ENCODE measurements around the gene NEK1. TPM values are rescaled to one million over a fixed set of nuclear protein-coding genes. Genes with fewer than 3 reads are reported as not detected.

The NEK1 gene
- total RNA-seq, 5 donors from 2014 or later (not counting 1 experiment from before 2014, with no cell fraction given): 13.4 to 21.9 (median 19.5) TPM

DNA sequence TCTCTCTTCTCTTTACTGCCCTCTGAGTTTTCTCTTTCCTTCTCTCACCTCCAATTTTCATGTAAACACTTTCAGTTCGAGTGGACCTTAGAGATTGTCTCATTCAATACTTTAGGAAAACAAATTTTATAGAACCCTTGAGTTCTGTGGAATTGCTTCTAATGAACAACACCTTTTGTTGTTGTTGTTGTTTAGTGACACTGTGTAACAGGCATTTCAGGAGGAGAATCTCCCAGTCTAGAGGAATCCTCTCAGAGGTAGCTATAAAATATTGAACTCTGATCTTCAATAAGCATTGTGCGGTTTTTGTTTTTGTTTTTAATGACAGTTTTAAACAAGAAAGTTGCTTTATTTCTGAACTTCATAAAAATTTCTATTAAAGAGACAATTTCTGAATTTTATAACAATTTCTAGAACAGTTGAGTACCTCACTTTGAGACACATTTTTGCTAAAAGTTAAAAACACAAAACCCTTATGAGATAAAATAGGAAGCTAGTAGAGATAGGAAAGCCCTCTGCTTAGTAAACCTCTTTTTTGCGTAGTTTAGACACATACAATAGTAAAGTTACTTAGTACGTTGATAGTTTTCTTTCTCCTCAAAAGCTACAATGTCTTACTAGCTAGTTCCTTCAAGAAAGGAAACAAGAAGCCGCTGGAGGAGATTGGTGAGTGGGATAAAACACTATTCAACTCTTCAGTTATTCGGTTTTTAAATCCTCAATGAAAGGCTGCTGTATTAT, 46.8 kb upstream of the NEK1 start:
- Histone ChIP-seq H3K4me1 (ENCODE audit: control insufficient read depth in 1 of 2, extremely low read depth in 1 of 2, insufficient read depth in 2 of 2, low read length in 2 of 2) (no peaks in the 10 kb centered on the region), H3K27me3 (replicated peaks in 1 of 2; ENCODE audit: control insufficient read depth in 2 of 2, extremely low read depth in 1 of 2, insufficient read depth in 2 of 2, low read length in 1 of 2) (no peaks in the 10 kb centered on the region), H3K36me3 (ENCODE audit: control insufficient read depth in 2 of 2, extremely low read depth in 1 of 2, insufficient read depth in 1 of 2, low read length in 1 of 2) (peaks cover 3 to 5% of the 10 kb centered on the region in 2 donors), H3K9me3 (no peaks in the 10 kb centered on the region), H3K4me3 (ENCODE audit: control insufficient read depth in 1 of 2, extremely low read depth in 1 of 2, low read length in 1 of 2) (no peak overlapping the region), H3K27ac (ENCODE audit: low read length) (peak overlapping the region; percentile 65)
- Mint-ChIP-seq H3K36me3 (peaks cover 19% of the 10 kb centered on the region), H3K9me3 (no peaks in the 10 kb centered on the region), H3K27me3 (no peaks in the 10 kb centered on the region), H3K4me3 (no peak overlapping the region), H3K4me1 (peaks cover 38 to 48% (median 39%) of the 10 kb centered on the region in 3 donors), H3K27ac (peak overlapping the region in 1 of 2 donors; percentile 28)
- WGBS (ENCODE audit: insufficient coverage): no CpG with 5 or more reads among the region's 6 CpGs
- POLR2A ChIA-PET: interaction anchor here (0.6 to 3.0 kb wide), 8 partner anchors 8 to 48 kb away, joined by 3 to 32 read pairs (median 8); partner anchors contain the start of genes CLCN3 (in 1 of the 2) and NEK1 (in 1 of the 2)
- DNase-seq: no peak
- ATAC-seq (replicated peaks in 1 of 4): no peak
- CTCF ChIA-PET: interaction anchor here (0.5 to 2.1 kb wide), 12 partner anchors 9 to 97 kb away, joined by 3 to 13 read pairs (median 3); partner anchors contain the start of genes CLCN3 (in 1 of the 2) and NEK1 (in 1 of the 2)

DNA sequence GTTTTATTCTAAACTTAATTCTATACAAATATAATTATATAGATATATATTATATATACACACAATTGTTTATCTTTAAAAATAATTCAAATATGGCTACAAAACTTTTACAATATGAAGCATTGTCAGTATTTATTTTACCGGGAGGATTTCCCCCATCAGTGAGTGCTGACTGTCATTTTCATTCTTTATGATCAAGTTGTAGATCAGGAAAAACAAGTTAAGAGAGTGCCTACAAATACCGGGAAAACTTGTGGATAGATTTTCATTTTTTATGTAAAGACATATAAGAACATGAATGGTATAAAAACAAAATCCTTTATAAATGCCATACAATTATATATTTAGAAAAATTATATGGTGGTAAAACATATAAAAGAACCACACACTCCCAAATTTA, 45.8 kb upstream of the NEK1 start:
- no peak for ATAC-seq (replicated peaks in 1 of 4)
- H3K4me3 Mint-ChIP-seq: no peak overlapping the region
- no peaks in the 10 kb centered on the region for H3K27me3 ChIP-seq (replicated peaks in 1 of 2; ENCODE audit: control insufficient read depth in 2 of 2, extremely low read depth in 1 of 2, insufficient read depth in 2 of 2, low read length in 1 of 2)
- no peaks in the 10 kb centered on the region for H3K9me3 ChIP-seq
- H3K4me3 ChIP-seq (ENCODE audit: control insufficient read depth in 1 of 2, extremely low read depth in 1 of 2, low read length in 1 of 2): no peak overlapping the region
- no peak overlapping the region for H3K27ac Mint-ChIP-seq
- peaks cover 39 to 47% (median 39%) of the 10 kb centered on the region in 3 donors for H3K4me1 Mint-ChIP-seq
- no peaks in the 10 kb centered on the region for H3K4me1 ChIP-seq (ENCODE audit: control insufficient read depth in 1 of 2, extremely low read depth in 1 of 2, insufficient read depth in 2 of 2, low read length in 2 of 2)
- peaks cover 19% of the 10 kb centered on the region for H3K36me3 Mint-ChIP-seq
- no peak overlapping the region for H3K27ac ChIP-seq (ENCODE audit: low read length)
- no peaks in the 10 kb centered on the region for H3K9me3 Mint-ChIP-seq
- H3K27me3 Mint-ChIP-seq: no peaks in the 10 kb centered on the region
- DNase-seq: no peak
- no CpG with 5 or more reads among the region's 2 CpGs for WGBS (ENCODE audit: insufficient coverage)
- ChIA-PET CTCF (interaction anchor here (1.2 to 2.1 kb wide), 3 partner anchors 10 to 45 kb away, joined by 3 to 13 read pairs (median 4); partner anchors contain the start of gene NEK1 (in 1 of the 2)), POLR2A (interaction anchor here in 1 of 2 donors (0.6 to 3.0 kb wide), 2 partner anchors 23 to 39 kb away, joined by 4 to 32 read pairs; partner anchors contain the start of gene CLCN3)
- H3K36me3 ChIP-seq (ENCODE audit: control insufficient read depth in 2 of 2, extremely low read depth in 1 of 2, insufficient read depth in 1 of 2, low read length in 1 of 2): peaks cover 3 to 5% of the 10 kb centered on the region in 2 donors

DNA sequence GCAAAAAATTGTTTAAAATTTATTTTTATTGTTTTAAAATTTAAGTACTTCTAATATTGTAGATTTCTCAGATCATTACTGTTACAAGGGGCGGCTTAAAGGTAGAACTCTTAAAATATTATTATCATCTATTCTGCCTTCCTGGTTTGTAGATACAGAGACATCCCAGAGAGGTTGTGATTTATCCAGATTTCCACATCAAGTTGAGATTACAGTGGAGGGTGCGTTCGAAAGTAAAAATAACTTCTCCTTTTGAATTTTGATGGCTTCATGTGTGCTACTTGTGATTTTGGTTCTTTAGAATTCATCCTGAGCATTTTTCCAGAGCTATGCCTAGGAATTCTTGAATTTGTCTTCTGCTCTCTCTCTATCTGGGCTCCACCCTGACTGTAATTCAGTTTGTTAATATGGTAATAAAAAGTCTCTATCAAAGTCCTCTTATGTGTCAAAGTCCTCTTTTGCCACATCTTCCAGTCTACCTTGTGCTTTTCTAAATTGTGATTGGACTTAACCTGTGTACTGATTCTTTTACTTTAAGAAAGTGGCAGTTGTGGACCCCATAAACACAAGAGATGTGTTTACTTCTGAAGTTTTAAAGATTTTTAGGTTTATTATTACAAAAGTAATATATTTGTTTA, 45.2 kb upstream of the NEK1 start:
- Mint-ChIP-seq H3K4me1 (peaks cover 42 to 50% (median 43%) of the 10 kb centered on the region in 3 donors), H3K27me3 (no peaks in the 10 kb centered on the region), H3K9me3 (no peaks in the 10 kb centered on the region), H3K36me3 (peaks cover 23% of the 10 kb centered on the region), H3K4me3 (no peak overlapping the region), H3K27ac (no peak overlapping the region)
- Histone ChIP-seq H3K36me3 (ENCODE audit: control insufficient read depth in 2 of 2, extremely low read depth in 1 of 2, insufficient read depth in 1 of 2, low read length in 1 of 2) (peaks cover 3 to 5% of the 10 kb centered on the region in 2 donors), H3K4me3 (ENCODE audit: control insufficient read depth in 1 of 2, extremely low read depth in 1 of 2, low read length in 1 of 2) (no peak overlapping the region), H3K27me3 (replicated peaks in 1 of 2; ENCODE audit: control insufficient read depth in 2 of 2, extremely low read depth in 1 of 2, insufficient read depth in 2 of 2, low read length in 1 of 2) (no peaks in the 10 kb centered on the region), H3K4me1 (ENCODE audit: control insufficient read depth in 1 of 2, extremely low read depth in 1 of 2, insufficient read depth in 2 of 2, low read length in 2 of 2) (no peaks in the 10 kb centered on the region), H3K27ac (ENCODE audit: low read length) (no peak overlapping the region), H3K9me3 (no peaks in the 10 kb centered on the region)
- ChIA-PET CTCF (interaction anchor here in 1 of 2 donors (0.7 kb wide), 1 partner anchor 35 kb away, joined by 4 read pairs; no protein-coding TSS in a partner anchor), POLR2A (no interaction called here)
- WGBS (ENCODE audit: insufficient coverage): no CpG with 5 or more reads among the region's 3 CpGs
- no peak for DNase-seq
- ATAC-seq (replicated peaks in 1 of 4): no peak

GRCh38 chr4:169655401-169655800, 43.0 kb upstream of the NEK1 start:
- DNase-seq (no peak), ATAC-seq (replicated peaks in 1 of 4) (no peak)
- ChIA-PET POLR2A (interaction anchor here (0.6 to 0.7 kb wide), 2 partner anchors 61 to 671 kb away, joined by 3 to 4 read pairs; no protein-coding TSS in a partner anchor), CTCF (interaction anchor here (0.7 to 1.0 kb wide), 2 partner anchors 14 to 399 kb away, joined by 3 to 4 read pairs; no protein-coding TSS in a partner anchor)
- no peaks in the 10 kb centered on the region for H3K27me3 Mint-ChIP-seq
- Histone ChIP-seq H3K27ac (ENCODE audit: low read length) (no peak overlapping the region), H3K4me3 (ENCODE audit: control insufficient read depth in 1 of 2, extremely low read depth in 1 of 2, low read length in 1 of 2) (no peak overlapping the region), H3K36me3 (ENCODE audit: control insufficient read depth in 2 of 2, extremely low read depth in 1 of 2, insufficient read depth in 1 of 2, low read length in 1 of 2) (peaks cover 3 to 5% of the 10 kb centered on the region in 2 donors), H3K27me3 (replicated peaks in 1 of 2; ENCODE audit: control insufficient read depth in 2 of 2, extremely low read depth in 1 of 2, insufficient read depth in 2 of 2, low read length in 1 of 2) (no peaks in the 10 kb centered on the region), H3K9me3 (no peaks in the 10 kb centered on the region), H3K4me1 (ENCODE audit: control insufficient read depth in 1 of 2, extremely low read depth in 1 of 2, insufficient read depth in 2 of 2, low read length in 2 of 2) (no peaks in the 10 kb centered on the region)
- H3K4me3 Mint-ChIP-seq: no peak overlapping the region
- 93% methylated on average over 3 of the region's 6 CpGs for WGBS (ENCODE audit: insufficient coverage)
- H3K36me3 Mint-ChIP-seq: peaks cover 26% of the 10 kb centered on the region
- peaks cover 41 to 52% (median 46%) of the 10 kb centered on the region in 3 donors for H3K4me1 Mint-ChIP-seq
- no peaks in the 10 kb centered on the region for H3K9me3 Mint-ChIP-seq
- H3K27ac Mint-ChIP-seq: no peak overlapping the region

- peaks cover 35 to 43% (median 40%) of the 10 kb centered on the region in 3 donors for H3K4me1 Mint-ChIP-seq
- CTCF ChIA-PET: interaction anchor here in 1 of 2 donors (1.0 kb wide), 1 partner anchor 28 kb away, joined by 3 read pairs; no protein-coding TSS in a partner anchor
Observed at GRCh38 chr4:169652535-169652934, 40.2 kb upstream of the NEK1 start.

More at GRCh38 chr4:169652535-169652934, 40.2 kb upstream of the NEK1 start:
- no peak overlapping the region for H3K4me3 ChIP-seq (ENCODE audit: control insufficient read depth in 1 of 2, extremely low read depth in 1 of 2, low read length in 1 of 2)
- H3K9me3 ChIP-seq: no peaks in the 10 kb centered on the region
- no peak overlapping the region for H3K27ac ChIP-seq (ENCODE audit: low read length)
- H3K4me1 ChIP-seq (ENCODE audit: control insufficient read depth in 1 of 2, extremely low read depth in 1 of 2, insufficient read depth in 2 of 2, low read length in 2 of 2): no peaks in the 10 kb centered on the region
- H3K27me3 ChIP-seq (replicated peaks in 1 of 2; ENCODE audit: control insufficient read depth in 2 of 2, extremely low read depth in 1 of 2, insufficient read depth in 2 of 2, low read length in 1 of 2): no peaks in the 10 kb centered on the region
- no peak for DNase-seq
- Mint-ChIP-seq H3K4me3 (no peak overlapping the region), H3K27ac (no peak overlapping the region), H3K9me3 (no peaks in the 10 kb centered on the region), H3K36me3 (peaks cover 32% of the 10 kb centered on the region), H3K27me3 (no peaks in the 10 kb centered on the region)
- ATAC-seq (replicated peaks in 1 of 4): no peak
- POLR2A ChIA-PET: no interaction called here
- peaks cover 3 to 5% of the 10 kb centered on the region in 2 donors for H3K36me3 ChIP-seq (ENCODE audit: control insufficient read depth in 2 of 2, extremely low read depth in 1 of 2, insufficient read depth in 1 of 2, low read length in 1 of 2)
